ENCODE data around the gene SLC35A1.

Gene SLC35A1

GRCh38 chr6:87553159-87553765 is 80.5 kb downstream of the SLC35A1 start:
- H3K79me2 ChIP-seq (ENCODE audit: control insufficient read depth, low read length) = no peaks in the 10 kb centered on the region
- peaks cover 67% of the 10 kb centered on the region for H3K36me3 ChIP-seq (ENCODE audit: control insufficient read depth, low read length)
- H3K27ac ChIP-seq (ENCODE audit: low read depth, low read length) = no peak overlapping the region

GRCh38 chr6:87555506-87555905 is 82.7 kb downstream of the SLC35A1 start:
- no peaks in the 10 kb centered on the region for H3K9me3 ChIP-seq (ENCODE audit: control insufficient read depth, insufficient read depth, low read length)
- no peaks in the 10 kb centered on the region for H3K79me2 ChIP-seq (ENCODE audit: control insufficient read depth, low read length)
- peaks cover 65% of the 10 kb centered on the region for H3K36me3 ChIP-seq (ENCODE audit: control insufficient read depth, low read length)
- H4K20me1 ChIP-seq (ENCODE audit: control insufficient read depth, insufficient read depth, low read depth, low read length) = 0 out of 2 replicates have a peak, but pooled peaks cover 4% of the 10 kb centered on the region
- TF ChIP-seq EZH2phosphoT487 (IDR thresholded peaks at IDR 0.05; ENCODE audit: borderline replicate concordance, low read length) (no peak), CTCF (IDR thresholded peaks at IDR 0.05; ENCODE audit: low read depth, low read length, poor library complexity, severe bottlenecking) (no peak)
- H3K4me1 ChIP-seq (ENCODE audit: control insufficient read depth, low read length) = no peaks in the 10 kb centered on the region
- H3K4me3 ChIP-seq (ENCODE audit: low read length) = no peak overlapping the region
- no peaks in the 10 kb centered on the region for H3F3A ChIP-seq (ENCODE audit: control insufficient read depth, insufficient read depth)
- H3K27ac ChIP-seq (ENCODE audit: low read depth, low read length) = no peak overlapping the region
- H3K9me2 ChIP-seq (replicated peaks; ENCODE audit: control insufficient read depth, low read length) = no peaks in the 10 kb centered on the region
- no peak overlapping the region for H3K4me2 ChIP-seq (ENCODE audit: low read length)
- H3K27me3 ChIP-seq (ENCODE audit: control insufficient read depth, low read length) = no peaks in the 10 kb centered on the region

More at GRCh38 chr6:87553159-87553765, 80.5 kb downstream of the SLC35A1 start:
- Histone ChIP-seq H3K27me3 (ENCODE audit: control insufficient read depth, low read length) (no peaks in the 10 kb centered on the region), H3K9me3 (ENCODE audit: control insufficient read depth, insufficient read depth, low read length) (no peaks in the 10 kb centered on the region), H3F3A (ENCODE audit: control insufficient read depth, insufficient read depth) (no peaks in the 10 kb centered on the region), H3K4me1 (ENCODE audit: control insufficient read depth, low read length) (no peaks in the 10 kb centered on the region), H4K20me1 (ENCODE audit: control insufficient read depth, insufficient read depth, low read depth, low read length) (0 out of 2 replicates have a peak, but pooled peaks cover 4% of the 10 kb centered on the region), H3K9me2 (replicated peaks; ENCODE audit: control insufficient read depth, low read length) (no peaks in the 10 kb centered on the region), H3K4me3 (ENCODE audit: low read length) (no peak overlapping the region), H3K4me2 (ENCODE audit: low read length) (no peak overlapping the region)
- TF ChIP-seq EZH2phosphoT487 (IDR thresholded peaks at IDR 0.05; ENCODE audit: borderline replicate concordance, low read length) (no peak), CTCF (IDR thresholded peaks at IDR 0.05; ENCODE audit: low read depth, low read length, poor library complexity, severe bottlenecking) (no peak)

GRCh38 chr6:87558446-87558845 is 85.7 kb downstream of the SLC35A1 start:
- TF ChIP-seq CTCF (IDR thresholded peaks at IDR 0.05; ENCODE audit: low read depth, low read length, poor library complexity, severe bottlenecking) (no peak), EZH2phosphoT487 (IDR thresholded peaks at IDR 0.05; ENCODE audit: borderline replicate concordance, low read length) (no peak)
- Histone ChIP-seq H3K27ac (ENCODE audit: low read depth, low read length) (no peak overlapping the region), H4K20me1 (ENCODE audit: control insufficient read depth, insufficient read depth, low read depth, low read length) (no peaks in the 10 kb centered on the region), H3K4me3 (ENCODE audit: low read length) (no peak overlapping the region), H3K79me2 (ENCODE audit: control insufficient read depth, low read length) (no peaks in the 10 kb centered on the region), H3F3A (ENCODE audit: control insufficient read depth, insufficient read depth) (no peaks in the 10 kb centered on the region), H3K9me3 (ENCODE audit: control insufficient read depth, insufficient read depth, low read length) (no peaks in the 10 kb centered on the region), H3K36me3 (ENCODE audit: control insufficient read depth, low read length) (peaks cover 69% of the 10 kb centered on the region), H3K4me1 (ENCODE audit: control insufficient read depth, low read length) (no peaks in the 10 kb centered on the region), H3K9me2 (replicated peaks; ENCODE audit: control insufficient read depth, low read length) (no peaks in the 10 kb centered on the region), H3K27me3 (ENCODE audit: control insufficient read depth, low read length) (no peaks in the 10 kb centered on the region), H3K4me2 (ENCODE audit: low read length) (no peak overlapping the region)
